ENCODE measurements around the gene SEC14L1.

Gene SEC14L1

DNA sequence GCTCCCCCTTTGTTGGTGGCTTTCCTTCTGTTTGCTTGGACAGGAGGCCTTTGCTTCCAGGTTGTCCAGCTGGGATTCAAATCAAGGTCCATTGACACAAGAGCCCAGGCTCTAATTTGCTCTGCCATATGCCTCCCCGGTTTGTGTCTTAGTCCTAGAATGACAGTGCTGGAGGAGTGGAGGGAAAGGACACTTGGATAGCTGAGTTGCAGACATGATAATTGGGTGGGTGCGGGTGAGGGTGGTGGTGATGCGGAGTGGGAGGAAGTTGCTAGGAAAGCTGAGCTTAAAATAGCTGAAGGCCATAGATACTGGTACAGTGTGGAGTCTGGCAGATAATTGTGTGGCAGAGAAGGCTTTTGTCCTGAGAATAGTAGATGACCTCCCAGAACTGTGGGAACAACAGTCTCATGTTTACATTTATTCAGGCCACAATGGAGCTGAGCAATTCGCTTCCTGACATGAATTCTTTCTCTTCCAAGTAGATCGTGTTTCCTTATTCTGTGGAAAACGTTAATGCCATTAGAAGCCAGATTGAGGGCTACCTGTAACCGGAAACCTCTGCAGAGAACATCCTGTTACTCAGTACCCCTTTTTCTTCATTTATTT lies 23.8 kb downstream of the SEC14L1 start:
- DNase-seq = no peak

DNA sequence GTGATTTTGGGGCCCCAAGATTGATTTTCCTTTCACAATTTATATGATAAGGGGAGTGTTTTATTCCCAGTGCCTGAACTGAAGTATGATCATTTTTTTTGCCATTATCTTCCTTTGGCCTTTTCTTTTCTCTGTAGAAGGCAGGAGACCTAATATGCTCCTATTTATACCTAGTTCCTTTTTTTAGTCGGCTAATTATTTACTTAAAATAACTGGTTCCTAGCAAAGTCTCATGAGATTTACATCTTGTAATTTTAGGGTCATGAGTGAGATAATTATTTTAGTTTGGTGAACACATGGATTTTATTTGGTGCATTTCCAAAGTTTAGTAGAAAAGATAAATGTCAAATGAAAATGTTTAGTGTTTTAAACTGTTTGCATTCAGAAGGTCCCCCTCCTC lies 24.8 kb downstream of the SEC14L1 start:
- DNase-seq = no peak

DNA sequence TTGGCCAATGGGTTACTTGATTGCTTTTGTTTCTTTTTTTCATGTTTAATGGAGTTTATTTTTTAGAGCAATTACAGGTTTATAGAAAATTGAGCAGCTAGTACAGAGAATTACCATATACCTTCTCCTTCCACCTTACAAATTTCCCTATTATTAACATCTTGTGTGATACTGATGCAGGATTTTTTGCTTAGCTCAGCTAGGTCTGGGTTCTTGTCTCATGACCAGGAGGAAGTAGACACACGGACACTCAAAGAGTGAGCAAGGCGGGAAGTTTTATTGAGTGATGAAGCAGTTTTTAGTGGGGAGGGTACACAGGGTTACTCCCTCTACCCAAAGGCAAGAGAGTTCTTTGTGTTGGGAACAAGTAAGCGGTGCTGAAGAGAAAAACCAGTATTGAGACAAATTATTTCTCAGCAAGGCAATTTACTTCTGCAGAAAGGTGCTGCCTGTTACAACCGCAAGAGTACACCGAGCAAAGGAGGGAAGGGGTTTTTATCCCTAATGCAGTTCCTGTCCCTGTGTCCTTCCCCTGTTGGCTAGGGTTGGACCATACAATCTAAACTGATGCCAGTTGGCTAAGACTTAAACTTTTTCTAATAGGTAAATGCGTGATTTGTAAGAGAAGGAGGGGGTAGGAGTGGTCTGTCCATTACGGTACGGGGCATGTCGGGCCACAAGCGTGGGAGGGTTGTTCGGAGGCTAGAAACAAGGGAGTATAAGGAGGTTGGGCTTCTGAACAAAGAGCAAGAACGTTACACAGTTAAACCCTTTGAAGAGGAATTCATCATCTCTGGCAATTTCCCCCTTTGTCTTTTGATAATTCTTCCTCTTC lies 26.9 kb downstream of the SEC14L1 start:
- DNase-seq = no peak

DNA sequence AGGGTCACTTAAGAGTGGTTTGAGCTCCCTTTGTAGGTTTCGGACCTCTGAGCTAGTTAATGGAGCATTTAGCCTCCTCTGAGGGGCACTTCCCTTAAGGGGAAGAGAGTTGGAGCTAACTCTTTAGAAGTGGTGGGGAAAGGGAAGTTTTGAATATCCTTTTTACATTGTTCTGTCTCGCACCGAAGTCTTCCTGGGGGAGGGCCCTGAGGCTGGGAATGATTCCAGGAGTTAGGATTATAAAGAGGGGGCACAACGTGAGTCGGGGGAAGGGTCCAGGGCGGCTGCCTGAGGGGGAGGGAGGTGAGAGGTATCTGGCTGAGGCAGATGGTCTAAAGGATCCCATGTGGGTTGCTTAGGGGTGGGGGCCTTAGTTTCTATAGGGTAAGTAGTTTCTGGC lies 32.3 kb downstream of the SEC14L1 start:
- DNase-seq = no peak

DNA sequence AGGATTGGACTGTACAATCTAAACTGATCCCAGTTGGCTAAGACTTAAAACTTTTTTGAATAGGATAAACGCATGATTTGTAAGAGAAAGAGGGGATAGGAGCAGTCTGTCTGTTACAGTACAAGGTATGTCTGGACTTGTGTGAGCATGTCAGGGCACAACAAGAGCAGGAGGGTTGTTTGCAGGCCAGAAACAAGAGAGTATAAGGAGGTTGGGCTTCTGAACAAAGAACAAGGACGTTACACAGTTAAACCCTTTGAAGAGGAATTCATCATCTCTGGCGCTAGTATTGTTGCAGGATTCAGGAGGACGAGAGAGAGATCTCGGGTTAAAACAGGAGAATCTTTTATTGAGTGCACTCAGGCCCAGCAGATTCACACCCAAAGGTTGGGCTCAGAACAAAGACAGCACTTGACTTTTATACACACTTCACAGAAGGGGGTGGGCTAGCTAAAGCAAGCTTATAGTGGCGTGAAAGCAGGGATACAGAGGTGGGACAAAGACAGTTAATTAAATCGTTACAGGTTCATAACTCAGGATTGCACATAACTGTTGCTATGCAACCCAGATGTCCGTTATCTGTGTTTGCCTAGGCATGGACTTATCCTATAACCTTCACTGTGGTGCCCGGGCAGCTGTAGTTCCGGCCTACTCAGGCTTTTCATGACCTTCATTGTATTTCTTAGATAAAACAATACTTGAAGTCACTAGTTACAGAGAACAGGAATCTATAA lies 34.3 kb downstream of the SEC14L1 start:
- DNase-seq = no peak

DNA sequence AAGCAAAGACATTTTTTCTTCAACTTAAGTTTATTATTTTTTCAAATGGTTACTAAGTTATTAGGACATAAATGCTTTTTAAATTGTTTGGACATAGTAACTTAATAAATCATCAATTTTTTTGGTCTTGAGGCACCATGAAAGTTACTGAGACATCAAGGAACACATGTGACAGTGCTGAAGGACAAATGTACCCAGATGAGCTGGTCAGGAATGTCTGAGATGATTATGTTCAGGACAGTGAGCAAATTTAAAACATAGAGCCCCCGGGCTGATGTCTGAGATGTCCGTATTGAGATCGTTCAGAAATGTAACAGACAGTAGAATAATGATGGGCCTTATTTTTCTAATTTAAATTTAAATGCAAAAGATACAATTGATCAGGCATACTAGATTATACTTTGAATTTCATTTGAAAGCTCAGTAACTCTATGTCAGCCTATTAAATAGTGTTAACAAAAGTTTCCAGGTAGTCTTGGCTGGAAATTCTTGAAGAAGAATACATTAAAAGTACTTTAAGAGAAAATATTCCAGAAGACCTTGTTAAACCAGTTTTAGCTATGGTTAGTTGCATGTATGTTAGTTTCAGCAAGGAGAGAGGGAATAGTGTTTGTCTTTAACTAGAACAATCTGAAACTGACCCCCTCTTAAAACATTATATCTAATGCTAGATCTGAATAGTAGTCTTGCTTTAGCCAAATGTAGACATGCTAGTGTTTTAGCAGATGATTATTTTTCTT lies 36.4 kb downstream of the SEC14L1 start:
- no peak for DNase-seq

DNA sequence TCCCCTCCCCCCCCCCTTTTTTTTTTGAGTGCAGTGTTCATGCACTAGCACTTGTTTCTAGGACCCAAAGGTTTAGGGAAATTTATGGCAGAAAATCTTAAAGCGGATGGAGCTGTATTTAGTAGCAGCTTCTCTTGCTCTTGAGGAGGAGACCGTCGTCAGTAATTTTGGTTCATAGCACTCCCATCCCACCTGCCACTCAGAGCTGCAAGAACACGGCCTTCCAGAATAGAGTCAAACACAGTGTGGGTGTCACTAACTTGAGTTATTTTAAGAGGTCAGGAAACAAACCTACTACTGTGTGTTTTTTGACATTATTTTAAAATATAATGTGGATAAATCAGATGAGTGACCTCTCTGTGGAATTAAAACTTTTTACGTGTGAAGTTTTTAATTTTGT lies 37.3 kb downstream of the SEC14L1 start:
- no peak for DNase-seq

DNA sequence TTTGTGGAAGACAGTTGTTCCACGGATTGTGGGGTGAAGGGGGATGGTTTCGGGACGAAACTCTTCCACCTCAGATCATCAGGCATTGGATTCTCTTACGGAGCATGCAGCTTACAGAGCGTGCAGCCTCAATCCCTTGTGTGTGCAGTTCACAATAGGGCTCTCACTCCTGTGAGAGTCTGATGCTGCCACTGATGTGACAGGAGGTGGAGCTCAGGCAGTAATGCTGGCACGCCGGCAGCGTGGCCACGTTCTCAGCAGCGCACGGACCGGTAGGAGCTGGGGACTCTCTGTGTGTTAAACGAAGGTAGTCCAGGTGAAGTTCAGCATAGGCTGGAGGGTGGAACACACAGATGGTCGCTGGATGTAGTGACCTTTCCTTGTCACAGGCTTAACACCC lies 37.8 kb downstream of the SEC14L1 start:
- DNase-seq = no peak

DNA sequence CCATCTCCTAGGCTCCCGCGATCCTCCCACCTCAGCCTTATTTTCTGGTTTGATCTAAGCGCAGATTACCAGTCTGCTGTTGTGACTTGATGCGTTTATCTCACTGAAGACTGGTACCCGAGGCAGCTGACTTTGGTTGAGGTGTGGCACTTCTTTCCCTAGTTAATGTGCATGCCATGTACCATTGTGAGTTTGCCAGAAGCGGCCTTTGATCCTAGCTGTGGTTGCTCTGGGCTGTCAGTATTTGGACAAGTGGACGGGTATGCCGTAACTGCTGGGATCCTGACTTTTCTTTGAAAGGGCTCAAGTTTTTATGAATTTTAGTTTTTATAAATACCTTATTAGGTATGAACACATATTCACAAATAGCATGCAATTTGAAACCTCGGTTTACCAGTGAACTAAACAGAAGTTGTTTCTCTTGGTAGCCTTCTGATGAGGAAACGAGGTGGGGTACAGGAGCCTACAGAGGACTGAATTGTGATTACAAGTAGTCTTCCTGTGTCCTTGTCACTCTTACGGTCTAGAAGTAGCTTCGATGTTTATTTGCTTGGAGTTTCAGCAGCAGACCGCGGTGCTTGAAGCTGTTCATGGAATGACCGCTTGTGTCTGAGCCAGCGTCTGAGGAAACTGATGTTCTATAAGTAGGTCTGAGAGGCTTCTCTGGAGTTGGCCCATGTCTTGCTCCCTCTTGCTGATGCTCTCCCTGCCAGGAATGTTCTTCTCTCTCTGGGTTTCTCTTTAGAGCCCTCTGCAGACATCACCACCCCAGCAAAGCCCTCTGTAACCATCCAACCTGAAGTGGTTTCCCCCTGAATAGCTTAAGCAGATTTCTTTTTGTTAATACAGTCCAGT lies 40.0 kb downstream of the SEC14L1 start:
- no peak for DNase-seq

DNA sequence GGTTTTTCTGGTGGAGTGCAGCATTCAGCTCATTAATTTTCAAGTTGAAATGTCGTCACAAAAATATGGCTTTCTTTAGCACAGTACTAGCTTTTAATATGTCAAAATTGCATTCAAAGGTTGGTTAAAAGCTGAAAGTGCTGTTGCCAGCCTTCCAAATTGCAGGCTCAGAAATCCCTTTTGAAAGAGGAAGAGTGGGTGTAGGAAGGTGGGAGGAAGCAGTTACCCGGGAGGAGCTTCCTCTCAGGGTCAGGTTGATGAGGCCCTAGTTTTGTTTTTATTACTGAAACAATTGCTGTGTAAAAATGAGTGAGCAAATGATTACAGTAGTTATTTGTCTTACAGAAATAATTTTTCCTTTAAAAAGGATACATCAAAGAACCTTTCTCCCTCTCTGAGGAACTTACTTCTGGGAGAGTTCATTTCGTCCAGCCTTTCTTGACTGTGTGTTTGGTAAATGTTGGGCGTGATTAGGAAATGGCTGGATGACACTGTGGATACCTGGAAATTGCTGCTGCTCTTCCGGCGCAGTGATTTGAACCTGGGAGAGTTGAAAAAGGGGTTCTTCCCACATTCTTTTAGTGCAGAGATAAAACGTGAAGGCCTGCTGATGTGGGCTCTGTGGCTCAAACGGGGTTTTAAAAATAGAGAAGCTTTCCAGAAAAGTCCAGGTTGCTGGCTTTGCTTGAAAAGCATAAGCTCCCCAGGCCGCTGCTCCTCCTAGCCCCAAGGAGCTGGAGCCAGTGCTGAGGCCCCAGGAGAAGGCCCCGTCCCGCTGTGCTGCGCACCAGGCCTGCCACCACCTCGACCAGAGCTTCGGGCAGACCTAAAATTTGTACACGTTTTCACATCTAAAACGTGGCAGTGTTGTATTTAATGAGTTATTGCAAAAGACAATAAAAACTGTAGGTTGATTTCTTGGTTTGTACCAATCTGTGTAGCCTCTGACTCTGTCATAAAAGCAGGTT lies 41.7 kb downstream of the SEC14L1 start:
- DNase-seq = no peak

DNA sequence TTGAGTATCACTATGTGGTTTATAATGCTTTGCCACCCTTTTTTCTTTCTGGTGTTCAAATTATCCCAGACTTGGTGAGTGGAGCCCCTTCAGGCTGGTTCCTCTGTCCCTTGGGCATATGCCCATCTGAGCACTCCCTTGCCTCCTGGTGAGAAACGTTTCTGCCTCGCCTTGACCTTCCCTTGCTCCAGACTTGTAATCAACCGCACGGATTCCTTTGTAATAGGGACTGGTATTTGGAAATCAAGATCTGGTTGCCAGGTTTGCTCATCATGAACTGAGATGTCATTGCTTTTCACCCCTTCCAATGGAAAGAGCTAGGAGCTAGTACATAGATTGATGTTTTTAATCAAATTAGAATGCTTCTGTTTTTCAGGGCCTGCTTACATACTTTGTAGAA lies 43.7 kb downstream of the SEC14L1 start:
- DNase-seq = no peak

DNA sequence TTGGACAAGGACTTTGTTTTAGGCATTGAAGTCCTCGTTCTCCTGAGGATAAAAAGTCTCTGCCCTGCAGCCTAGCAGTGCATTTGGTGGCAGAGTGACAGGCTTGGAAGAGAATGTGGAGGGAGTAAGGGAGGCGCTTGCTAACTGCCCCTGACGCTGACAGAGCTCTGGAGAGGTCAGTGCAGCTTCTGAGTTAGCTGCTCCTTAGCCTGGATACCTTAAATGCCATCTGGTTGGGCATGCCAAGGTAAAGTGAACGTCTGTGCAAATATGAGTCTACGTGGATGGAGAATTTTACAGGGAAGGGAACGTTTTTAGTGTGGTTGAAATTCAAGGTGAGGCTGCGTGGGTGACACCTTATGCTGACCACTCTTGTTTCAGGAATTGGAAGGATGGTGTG lies 44.4 kb downstream of the SEC14L1 start:
- no peak for DNase-seq

DNA sequence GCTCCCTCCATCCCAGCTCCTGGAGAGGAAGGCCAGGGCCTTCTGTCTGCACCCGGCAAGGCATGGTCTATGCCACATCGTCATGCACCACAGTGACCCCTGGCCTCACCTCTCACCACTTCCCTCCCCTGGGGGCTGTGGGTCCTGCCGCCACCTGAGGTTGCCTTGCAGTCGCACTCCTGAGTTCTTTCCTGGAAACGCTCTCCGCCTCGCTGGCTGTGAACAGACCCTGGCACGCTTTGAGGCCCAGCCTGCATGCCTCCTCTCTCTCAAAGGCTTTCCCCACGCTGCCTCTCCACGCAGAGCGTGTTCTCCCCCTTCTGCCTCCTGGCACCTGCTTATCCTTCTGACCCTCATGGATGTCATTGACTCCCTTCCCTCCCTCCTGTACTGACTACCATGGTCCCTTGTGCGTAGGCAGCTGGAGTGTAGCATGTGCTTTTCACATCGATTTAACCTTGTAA lies 45.4 kb downstream of the SEC14L1 start:
- DNase-seq = no peak

DNA sequence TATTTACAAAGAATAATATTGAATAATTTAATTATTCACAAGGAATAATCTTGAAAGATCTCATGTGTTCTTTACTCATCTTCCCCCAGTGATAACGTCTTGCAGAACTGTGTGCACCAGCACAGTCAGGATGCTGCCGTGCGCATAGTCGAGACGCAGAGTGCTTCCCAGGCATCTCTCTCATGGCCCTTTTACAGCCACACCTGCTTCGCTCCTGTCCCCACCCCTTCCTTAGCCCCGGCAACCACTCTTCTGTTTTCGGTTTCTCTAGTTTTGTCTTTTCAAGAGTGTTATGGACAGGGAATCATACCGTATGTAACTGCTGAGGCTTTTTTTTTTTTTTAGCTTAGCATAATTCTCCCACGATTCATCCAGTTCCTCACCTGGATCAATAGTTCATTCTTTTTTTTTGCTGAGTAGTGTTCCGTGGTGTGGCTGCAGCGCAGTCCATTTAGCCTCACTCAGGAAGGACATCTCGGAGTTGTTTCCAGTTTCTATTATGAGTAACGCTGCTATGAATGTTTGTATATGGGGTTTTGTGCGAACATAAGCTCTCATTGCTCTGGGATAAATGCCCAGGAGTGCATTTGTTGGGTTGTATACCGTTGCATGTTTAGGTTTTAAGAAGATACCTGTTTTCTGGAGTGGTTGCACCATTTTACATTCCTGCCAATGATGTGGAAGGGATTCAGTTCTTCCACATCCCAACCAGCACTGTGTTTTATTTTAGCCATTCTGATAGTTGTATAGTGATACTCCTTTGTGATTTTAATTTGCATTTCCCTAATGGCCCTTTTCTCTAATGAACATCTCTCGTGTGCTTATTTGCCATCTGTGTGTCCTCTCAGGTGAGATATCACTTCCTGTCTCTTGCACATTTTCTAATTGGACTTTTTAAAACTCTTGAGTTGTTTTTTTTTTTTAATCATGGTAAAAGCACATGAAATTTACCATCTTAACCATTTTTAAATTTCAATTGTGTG lies 47.6 kb downstream of the SEC14L1 start:
- DNase-seq = no peak

DNA sequence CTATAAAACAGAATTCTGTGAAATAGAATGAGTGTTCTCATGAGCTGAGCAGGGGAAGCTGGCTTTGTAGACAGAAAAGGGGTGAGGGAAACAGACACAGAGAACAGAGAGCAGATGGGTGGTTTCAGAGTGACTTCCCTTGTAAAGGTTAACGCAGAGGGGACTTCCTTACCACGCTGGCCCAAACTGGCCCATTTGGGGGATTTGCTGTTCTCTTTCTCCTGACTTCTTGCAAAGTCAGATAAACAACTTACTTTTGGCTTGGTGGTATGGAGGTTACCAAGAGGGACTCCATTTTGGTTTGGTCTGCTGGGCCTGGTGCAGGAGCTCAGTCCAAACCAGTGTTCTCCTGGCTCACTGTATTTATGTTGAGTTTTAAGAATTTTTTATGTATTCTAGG lies 48.4 kb downstream of the SEC14L1 start:
- DNase-seq = no peak

DNA sequence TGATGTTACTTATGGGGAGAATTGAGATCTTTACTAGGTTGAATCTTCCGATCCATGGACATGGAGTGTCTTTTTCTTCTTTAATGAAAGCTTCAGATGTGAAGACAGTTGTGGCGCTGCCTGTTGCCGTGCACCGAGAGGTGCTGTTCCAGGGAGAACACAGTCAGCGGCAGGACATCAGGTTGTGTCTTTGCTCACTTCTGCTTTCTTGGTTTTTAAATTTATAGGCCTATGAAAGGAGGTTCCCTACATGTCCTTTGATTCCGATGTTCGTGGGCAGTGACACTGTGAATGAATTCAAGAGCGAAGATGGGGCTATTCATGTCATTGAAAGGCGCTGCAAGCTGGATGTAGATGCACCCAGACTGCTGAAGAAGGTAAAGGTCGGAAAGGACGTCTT lies 49.8 kb downstream of the SEC14L1 start:
- DNase-seq = no peak

DNA sequence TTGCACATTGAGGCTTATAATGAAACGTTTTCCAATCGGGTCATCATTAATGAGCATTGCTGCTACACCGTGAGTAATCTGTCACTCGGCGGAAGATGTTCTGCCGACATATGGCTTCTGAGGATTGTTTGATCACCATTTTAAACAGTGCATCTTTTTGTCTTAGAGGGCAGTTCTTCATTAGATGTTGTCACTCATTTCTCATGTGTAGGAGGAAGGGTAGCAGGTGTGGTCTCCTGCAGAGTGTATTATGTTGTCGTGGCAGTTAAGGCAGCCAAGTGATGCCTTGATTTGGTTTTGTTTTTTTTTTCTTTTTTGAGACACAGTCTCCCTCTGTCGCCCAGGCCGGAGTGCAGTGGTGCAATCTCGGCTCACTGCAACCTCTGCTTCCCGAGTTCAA lies 50.5 kb downstream of the SEC14L1 start:
- no peak for DNase-seq

DNA sequence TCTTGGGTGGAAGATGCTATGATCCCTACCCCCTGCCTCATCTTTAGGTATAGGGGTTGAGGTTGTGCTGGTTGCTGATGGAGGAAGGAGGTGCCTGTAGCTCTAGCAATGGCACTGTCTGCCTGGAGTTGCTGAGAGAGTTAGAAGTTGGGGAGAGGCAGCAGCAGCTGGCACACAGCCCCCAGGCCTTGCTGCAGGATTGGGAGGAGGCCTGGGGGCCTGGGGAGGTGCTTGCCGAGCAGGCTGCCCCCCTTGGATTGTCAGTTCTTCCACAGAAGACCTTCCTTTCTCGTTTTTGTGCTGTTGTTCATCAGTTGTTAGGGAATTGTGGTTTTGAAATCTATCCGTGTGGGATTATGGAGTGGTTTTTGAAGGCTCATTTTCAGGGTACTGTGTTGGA lies 52.9 kb downstream of the SEC14L1 start:
- no peak for DNase-seq

DNA sequence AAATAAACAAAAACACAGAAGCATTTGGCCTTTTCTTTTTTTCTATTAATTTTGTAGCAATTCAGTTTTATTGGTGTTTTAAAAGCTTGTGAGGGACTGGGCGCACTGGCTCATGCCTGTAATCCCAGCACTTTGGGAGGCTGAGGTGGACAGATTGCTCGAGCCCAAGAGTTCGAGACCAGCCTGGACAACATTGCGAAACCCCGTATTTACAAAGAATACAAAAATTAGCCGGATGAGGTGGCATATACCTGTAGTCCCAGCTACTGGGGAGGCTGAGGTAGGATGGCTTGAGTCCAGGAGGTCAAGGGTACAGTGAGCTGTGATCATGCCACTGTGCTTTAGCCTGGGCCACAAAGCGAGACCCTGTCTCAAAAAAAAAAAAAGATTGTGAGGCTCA lies 53.4 kb downstream of the SEC14L1 start:
- no peak for DNase-seq

DNA sequence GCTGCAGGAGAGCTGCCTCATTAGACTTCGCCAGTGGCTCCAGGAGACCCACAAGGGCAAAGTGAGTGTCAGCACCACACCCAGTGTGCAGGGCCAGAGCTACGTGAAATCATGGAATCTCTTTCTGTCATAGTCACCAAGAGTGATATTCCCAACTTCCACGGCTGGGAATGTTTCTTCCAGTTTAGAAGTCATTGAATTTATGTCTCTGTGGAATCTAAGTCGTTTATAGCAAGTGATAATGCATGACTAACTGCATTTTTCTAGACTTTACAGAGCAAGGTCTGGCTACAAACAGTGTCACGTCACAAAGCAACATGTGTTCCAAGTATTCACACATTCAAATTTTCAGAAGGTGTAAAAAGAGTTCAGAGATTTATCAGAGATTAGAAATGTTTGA lies 55.5 kb downstream of the SEC14L1 start:
- no peak for DNase-seq

All from 8988T (cell line).